Hepatocyte (in vitro differentiated cells): Measurements from ENCODE around the gene MOK.

Source experiments
- EZH2phosphoT487 ChIP-seq: fragments of 200-600 bp; sonication (generic); IDR thresholded peaks from one replicate; pipeline ENCODE4 v1.6.1; 2018; ENCODE audit warnings: antibody characterized with exemption, mild to moderate bottlenecking, low read depth, moderate library complexity; ENCODE audit not compliant: unreplicated experiment, severe bottlenecking
- TF ChIP-seq, protein P1 (sequence below): fragments of 200-600 bp; sonication (generic); IDR thresholded peaks from 2 replicates; pipeline ENCODE4 v1.5.1; 2016; ENCODE audit warnings: antibody characterized with exemption, mild to moderate bottlenecking; ENCODE audit not compliant: poor library complexity

GRCh38 chr14:102278631-102278935 lies 26.4 kb downstream of the MOK start:
- TF ChIP-seq, protein P1, sequence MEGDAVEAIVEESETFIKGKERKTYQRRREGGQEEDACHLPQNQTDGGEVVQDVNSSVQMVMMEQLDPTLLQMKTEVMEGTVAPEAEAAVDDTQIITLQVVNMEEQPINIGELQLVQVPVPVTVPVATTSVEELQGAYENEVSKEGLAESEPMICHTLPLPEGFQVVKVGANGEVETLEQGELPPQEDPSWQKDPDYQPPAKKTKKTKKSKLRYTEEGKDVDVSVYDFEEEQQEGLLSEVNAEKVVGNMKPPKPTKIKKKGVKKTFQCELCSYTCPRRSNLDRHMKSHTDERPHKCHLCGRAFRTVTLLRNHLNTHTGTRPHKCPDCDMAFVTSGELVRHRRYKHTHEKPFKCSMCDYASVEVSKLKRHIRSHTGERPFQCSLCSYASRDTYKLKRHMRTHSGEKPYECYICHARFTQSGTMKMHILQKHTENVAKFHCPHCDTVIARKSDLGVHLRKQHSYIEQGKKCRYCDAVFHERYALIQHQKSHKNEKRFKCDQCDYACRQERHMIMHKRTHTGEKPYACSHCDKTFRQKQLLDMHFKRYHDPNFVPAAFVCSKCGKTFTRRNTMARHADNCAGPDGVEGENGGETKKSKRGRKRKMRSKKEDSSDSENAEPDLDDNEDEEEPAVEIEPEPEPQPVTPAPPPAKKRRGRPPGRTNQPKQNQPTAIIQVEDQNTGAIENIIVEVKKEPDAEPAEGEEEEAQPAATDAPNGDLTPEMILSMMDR = no peak
- no peak for TF ChIP-seq EZH2phosphoT487
